Osteoblast (primary cell): ENCODE results near the gene SERPINE3. TPM values are rescaled to one million over a fixed set of nuclear protein-coding genes. Genes with fewer than 3 reads are reported as not detected.

ENCODE experiments used
- DNase-seq: peaks from one replicate; pipeline ENCODE4 v3.0.0; 2011; ENCODE audit warnings: low spot score, mixed read lengths; ENCODE audit not compliant: insufficient read length; ENCODE audit errors: missing footprints
- H2AFZ ChIP-seq: 2 replicates; pipeline ENCODE4 v1.6.0; 2011; ENCODE audit warnings: mild to moderate bottlenecking, low read length
- H3K27ac ChIP-seq: 2 replicates; pipeline ENCODE4 v1.5.1; 2011; ENCODE audit warnings: mild to moderate bottlenecking, low read depth, low read length, moderate library complexity
- H3K27me3 ChIP-seq: 2 replicates; pipeline ENCODE4 v1.6.0; 2012; ENCODE audit warnings: mild to moderate bottlenecking, control low read depth, inconsistent platforms, low read length, moderate library complexity; ENCODE audit not compliant: insufficient read depth
- H3K36me3 ChIP-seq: 2 replicates; pipeline ENCODE4 v1.5.1; 2011; ENCODE audit warnings: mild to moderate bottlenecking, low read length, control low read depth, moderate library complexity; ENCODE audit not compliant: insufficient read depth
- H3K4me1 ChIP-seq: 2 replicates; pipeline ENCODE4 v1.5.1; 2011; ENCODE audit warnings: mild to moderate bottlenecking, low read length, control low read depth, moderate library complexity; ENCODE audit not compliant: insufficient read depth
- H3K4me2 ChIP-seq: 2 replicates; pipeline ENCODE4 v1.6.0; 2011; ENCODE audit warnings: mild to moderate bottlenecking, low read length; ENCODE audit not compliant: insufficient read depth
- H3K4me3 ChIP-seq: fragments of 200-600 bp; sonication (generic); 3 replicates; pipeline ENCODE4 v1.5.1; 2012; ENCODE audit warnings: mild to moderate bottlenecking, low read length, inconsistent platforms; ENCODE audit not compliant: insufficient read depth
- H3K79me2 ChIP-seq: 2 replicates; pipeline ENCODE4 v1.6.0; 2012; ENCODE audit warnings: mild to moderate bottlenecking, low read length, control low read depth, inconsistent platforms; ENCODE audit not compliant: insufficient read depth
- H3K9me3 ChIP-seq: 2 replicates; pipeline ENCODE4 v1.5.1; 2011; ENCODE audit warnings: low read depth, low read length, control low read depth
- H4K20me1 ChIP-seq: 2 replicates; pipeline ENCODE4 v1.6.0; 2012; ENCODE audit warnings: mild to moderate bottlenecking, low read length, control low read depth; ENCODE audit not compliant: insufficient read depth
- CTCF ChIP-seq: IDR thresholded peaks from 2 replicates; pipeline ENCODE4 v1.5.1; 2011; ENCODE audit warnings: mild to moderate bottlenecking, low read depth, low read length, moderate library complexity; ENCODE audit errors: extremely low read depth
- total RNA-seq: library from RNA; depleted of rRNA; stranded (reverse); fragments of >200 nt; gene quantifications from 2 replicates; pipeline ENCODE4 v1.2.3, GENCODE V29; 2012

SERPINE3 gene
- total RNA-seq, 1 donor = not detected

GRCh38 chr13:51333826-51334225, 5.7 kb upstream of the SERPINE3 start:
- Histone ChIP-seq H3K4me2 (no peak overlapping the region), H3K36me3 (no peaks in the 10 kb centered on the region), H3K4me3 (no peak overlapping the region), H3K9me3 (no peaks in the 10 kb centered on the region), H3K27me3 (no peaks in the 10 kb centered on the region), H3K4me1 (peaks cover 20% of the 10 kb centered on the region), H3K27ac (no peak overlapping the region), H3K79me2 (no peaks in the 10 kb centered on the region), H2AFZ (no peak overlapping the region), H4K20me1 (no peaks in the 10 kb centered on the region)
- DNase-seq = no peak
- TF ChIP-seq CTCF = no peak

- Histone ChIP-seq H3K36me3 (no peaks in the 10 kb centered on the region), H4K20me1 (no peaks in the 10 kb centered on the region), H3K4me3 (no peak overlapping the region), H3K79me2 (no peaks in the 10 kb centered on the region), H3K27me3 (no peaks in the 10 kb centered on the region), H3K9me3 (no peaks in the 10 kb centered on the region), H3K4me1 (peaks cover 11% of the 10 kb centered on the region), H3K27ac (no peak overlapping the region), H3K4me2 (no peak overlapping the region), H2AFZ (no peak overlapping the region)
- TF ChIP-seq CTCF = no peak
- no peak for DNase-seq
These were observed 2.7 kb upstream of the SERPINE3 start for GRCh38 chr13:51336746-51337145.

- peak; percentile 78 for DNase-seq
- Histone ChIP-seq H2AFZ (no peak overlapping the region), H3K27ac (no peak overlapping the region), H3K4me2 (no peak overlapping the region), H3K36me3 (no peaks in the 10 kb centered on the region), H3K79me2 (no peaks in the 10 kb centered on the region), H3K4me3 (no peak overlapping the region), H3K9me3 (no peaks in the 10 kb centered on the region), H4K20me1 (no peaks in the 10 kb centered on the region), H3K27me3 (no peaks in the 10 kb centered on the region), H3K4me1 (peaks cover 21% of the 10 kb centered on the region)
- no peak for TF ChIP-seq CTCF
These were observed 651 bp downstream of the SERPINE3 start for GRCh38 chr13:51339952-51340732.

- H3K4me2 ChIP-seq = no peak overlapping the region
- H3K9me3 ChIP-seq = no peaks in the 10 kb centered on the region
- H3K4me1 ChIP-seq = peaks cover 21% of the 10 kb centered on the region
- DNase-seq = no peak
- no peaks in the 10 kb centered on the region for H3K27me3 ChIP-seq
- TF ChIP-seq CTCF = no peak
- no peaks in the 10 kb centered on the region for H3K36me3 ChIP-seq
- no peaks in the 10 kb centered on the region for H3K79me2 ChIP-seq
- no peaks in the 10 kb centered on the region for H4K20me1 ChIP-seq
- H3K27ac ChIP-seq = no peak overlapping the region
- no peak overlapping the region for H2AFZ ChIP-seq
- H3K4me3 ChIP-seq = no peak overlapping the region
These were observed 1.7 kb downstream of the SERPINE3 start for GRCh38 chr13:51341232-51341631.
